Tibial nerve (tissue), 4 donors: Measurements from ENCODE around the gene NEU4.
"Not testable (repeated sequence)": the region's sequence is repeated elsewhere in the genome, so short reads cannot be mapped to it uniquely, and the experiment has no call there.

Experiments used
- CTCF ChIP-seq, 5 experiments: fragments of 200-600 bp in 3 of 5; fragments of 450-650 bp in 2 of 5; sonication (generic) in 3 of 5; IDR thresholded peaks; one replicate each; pipeline ENCODE4 v1.5.1; 2016 to 2019; ENCODE audit warnings: antibody characterized with exemption in 5 of 5, mild to moderate bottlenecking in 3 of 5, moderate library complexity in 2 of 5
- EP300 ChIP-seq, 2 donors: sonication (generic); formaldehyde crosslinking; IDR thresholded peaks; one replicate each; pipeline ENCODE4 v1.6.1; 2017; ENCODE audit warnings: antibody characterized with exemption in 2 of 2, mild to moderate bottlenecking in 1 of 2
- POLR2A ChIP-seq, 2 donors: fragments of 450-650 bp; IDR thresholded peaks; one replicate each; pipeline ENCODE4 v1.6.1; 2017; ENCODE audit warnings: antibody characterized with exemption in 2 of 2, mild to moderate bottlenecking in 2 of 2, moderate library complexity in 2 of 2

DNA sequence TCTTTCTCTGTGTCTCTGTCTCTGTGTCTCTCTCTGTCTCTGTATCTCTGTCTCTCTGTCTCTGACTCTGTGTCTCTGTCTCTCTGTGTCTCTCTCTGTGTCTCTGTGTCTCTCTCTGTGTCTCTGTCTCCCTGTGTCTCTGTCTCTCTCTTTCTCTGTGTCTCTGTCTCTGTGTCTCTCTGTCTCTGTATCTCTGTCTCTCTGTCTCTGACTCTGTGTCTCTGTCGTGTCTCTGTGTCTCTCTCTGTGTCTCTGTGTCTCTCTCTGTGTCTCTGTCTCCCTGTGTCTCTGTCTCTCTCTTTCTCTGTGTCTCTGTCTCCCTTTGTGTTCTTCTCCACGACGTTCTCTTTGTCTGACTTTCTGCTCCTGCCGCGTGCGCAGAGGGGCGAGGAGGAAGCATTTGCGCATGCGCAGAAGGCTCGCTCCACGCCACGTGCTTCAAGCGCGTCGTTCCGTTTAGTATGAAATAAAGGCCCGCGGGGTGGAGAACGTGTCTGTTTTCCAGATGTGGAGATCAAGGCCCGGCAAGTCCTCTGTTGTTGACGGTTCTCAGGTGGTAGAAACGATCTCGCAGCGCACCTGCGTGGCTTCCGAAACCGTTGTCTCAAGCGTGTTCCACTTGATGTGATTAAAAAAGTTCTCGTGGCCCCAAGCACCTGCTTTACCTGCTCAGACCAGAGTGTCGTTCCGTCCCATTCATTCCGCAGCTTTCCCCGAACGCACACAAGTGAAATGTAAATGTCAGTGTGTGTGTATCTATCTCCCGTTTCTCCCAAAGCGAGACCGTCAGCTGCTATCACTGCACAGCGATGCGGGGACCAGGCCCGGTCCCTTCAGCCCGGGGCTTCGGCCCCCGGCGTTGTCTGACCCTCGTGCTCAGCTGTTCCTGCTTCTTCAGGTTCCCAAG lies 14.8 kb downstream of the NEU4 start:
- TF ChIP-seq CTCF, POLR2A, EP300 (IDR thresholded peaks at IDR 0.05): not testable (repeated sequence)
